ENCODE measurements around the gene RAB11FIP3.

DNA sequence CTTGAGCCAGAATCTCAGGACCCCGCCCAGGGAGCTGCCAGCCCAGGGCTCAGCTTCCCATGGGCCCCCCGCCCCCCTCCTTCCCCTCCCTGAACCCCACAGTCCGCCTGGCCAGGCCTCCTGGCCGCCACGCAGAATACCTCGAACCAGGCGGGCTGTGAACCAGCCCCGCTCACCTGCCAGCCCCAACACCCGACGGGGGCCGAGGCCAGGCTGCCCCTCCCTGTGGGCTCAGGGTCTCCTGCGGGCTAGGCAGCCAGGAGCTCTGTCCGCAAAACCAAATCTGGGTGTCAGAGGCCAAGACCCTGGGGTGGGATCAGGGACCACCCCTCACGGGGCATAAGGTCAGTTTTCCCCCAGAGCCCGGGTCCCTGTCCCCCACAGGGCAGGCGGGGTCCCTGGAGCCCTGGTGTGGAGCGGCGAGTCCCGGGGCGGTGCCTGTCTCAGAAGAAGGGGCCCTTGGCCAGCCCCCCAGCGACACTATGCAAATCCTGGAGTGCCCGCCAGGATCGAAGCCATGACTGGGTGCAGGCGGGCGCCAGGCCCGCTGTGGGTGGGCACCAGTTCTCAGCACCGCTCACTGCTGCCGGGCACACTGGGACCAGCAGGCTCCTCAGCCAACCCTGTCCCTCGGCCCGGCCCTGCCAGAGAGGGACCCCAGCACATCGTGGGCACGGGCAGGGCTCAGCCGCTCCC, 128.3 kb downstream of the RAB11FIP3 start:
- TF ChIP-seq, protein P1, sequence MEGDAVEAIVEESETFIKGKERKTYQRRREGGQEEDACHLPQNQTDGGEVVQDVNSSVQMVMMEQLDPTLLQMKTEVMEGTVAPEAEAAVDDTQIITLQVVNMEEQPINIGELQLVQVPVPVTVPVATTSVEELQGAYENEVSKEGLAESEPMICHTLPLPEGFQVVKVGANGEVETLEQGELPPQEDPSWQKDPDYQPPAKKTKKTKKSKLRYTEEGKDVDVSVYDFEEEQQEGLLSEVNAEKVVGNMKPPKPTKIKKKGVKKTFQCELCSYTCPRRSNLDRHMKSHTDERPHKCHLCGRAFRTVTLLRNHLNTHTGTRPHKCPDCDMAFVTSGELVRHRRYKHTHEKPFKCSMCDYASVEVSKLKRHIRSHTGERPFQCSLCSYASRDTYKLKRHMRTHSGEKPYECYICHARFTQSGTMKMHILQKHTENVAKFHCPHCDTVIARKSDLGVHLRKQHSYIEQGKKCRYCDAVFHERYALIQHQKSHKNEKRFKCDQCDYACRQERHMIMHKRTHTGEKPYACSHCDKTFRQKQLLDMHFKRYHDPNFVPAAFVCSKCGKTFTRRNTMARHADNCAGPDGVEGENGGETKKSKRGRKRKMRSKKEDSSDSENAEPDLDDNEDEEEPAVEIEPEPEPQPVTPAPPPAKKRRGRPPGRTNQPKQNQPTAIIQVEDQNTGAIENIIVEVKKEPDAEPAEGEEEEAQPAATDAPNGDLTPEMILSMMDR (IDR thresholded peaks at IDR 0.05; ENCODE audit: low read depth, low read length): no peak
- no peak for TF ChIP-seq EZH2phosphoT487 (IDR thresholded peaks at IDR 0.05; ENCODE audit: low read depth)
